Activated CD8-positive, alpha-beta memory T cell treated with anti-CD3 and anti-CD28 coated beads for 24 hours (primary cell): ENCODE data around the gene ZNF175.
"Not testable (repeated sequence)": the region's sequence is repeated elsewhere in the genome, so short reads cannot be mapped to it uniquely, and the experiment has no call there.

Experiments used
- DNase-seq: peaks from one replicate; pipeline ENCODE4 v3.0.0-alpha.2; 2020

The ZNF175 gene

GRCh38 chr19:51592521-51592920, 21.4 kb downstream of the ZNF175 start:
- no peak for DNase-seq

- no peak for DNase-seq
Observed at GRCh38 chr19:51593138-51593890, 22.2 kb downstream of the ZNF175 start.

- DNase-seq: peak; percentile 97
Observed at GRCh38 chr19:51593969-51594773, 23.1 kb downstream of the ZNF175 start.

GRCh38 chr19:51594774-51595109, 23.7 kb downstream of the ZNF175 start:
- DNase-seq: no peak

- DNase-seq: no peak
Observed at GRCh38 chr19:51595190-51596175, 24.4 kb downstream of the ZNF175 start.

- DNase-seq: no peak
Observed at GRCh38 chr19:51598159-51598915, 27.3 kb downstream of the ZNF175 start.

- DNase-seq: no peak
Observed at GRCh38 chr19:51599084-51599483, 28.0 kb downstream of the ZNF175 start.

- no peak for DNase-seq
Observed at GRCh38 chr19:51600940-51601580, 30.0 kb downstream of the ZNF175 start.

GRCh38 chr19:51602189-51602854, 31.2 kb downstream of the ZNF175 start:
- no peak for DNase-seq

- DNase-seq: no peak
Observed at GRCh38 chr19:51607077-51607476, 36.0 kb downstream of the ZNF175 start.

- DNase-seq: peak; percentile 76
Observed at GRCh38 chr19:51607920-51608562, 37.0 kb downstream of the ZNF175 start.

- DNase-seq: no peak
Observed at GRCh38 chr19:51610576-51610975, 39.5 kb downstream of the ZNF175 start.

GRCh38 chr19:51614789-51615188, 43.7 kb downstream of the ZNF175 start:
- no peak for DNase-seq

- no peak for DNase-seq
Observed at GRCh38 chr19:51615991-51616390, 44.9 kb downstream of the ZNF175 start.

- no peak for DNase-seq
Observed at GRCh38 chr19:51621178-51621577, 50.1 kb downstream of the ZNF175 start.

GRCh38 chr19:51626675-51627074, 55.6 kb downstream of the ZNF175 start:
- DNase-seq: no peak

- no peak for DNase-seq
Observed at GRCh38 chr19:51627491-51628138, 56.5 kb downstream of the ZNF175 start.

GRCh38 chr19:51628153-51628939, 57.3 kb downstream of the ZNF175 start:
- no peak for DNase-seq

GRCh38 chr19:51630315-51630714, 59.2 kb downstream of the ZNF175 start, which contains the start of gene SIGLEC5:
SIGLEC5 (minus strand) TSS chr19:51630401; CDS start chr19:51630335, 66 bp downstream.
- DNase-seq: not testable (repeated sequence)
